HCT116 (cell line): ENCODE results near the gene WWTR1. TPM values are rescaled to one million over a fixed set of nuclear protein-coding genes. Genes with fewer than 3 reads are reported as not detected.

ENCODE experiments used
- ATAC-seq: fragments of 200-7000 bp; cut with Tn5 transposase; 2 replicates; pipeline ENCODE4 v1.9.1; 2020; ENCODE audit warnings: mild to moderate bottlenecking, moderate library complexity
- BruUV-seq: library from RNA; stranded (reverse); fragments of 400-500 nt; replicated peaks from 2 replicates; lab custom pipeline; 2021; lab: Mats Ljungman, UMichigan
- CTCF ChIA-PET: fragments of 300-600 bp; sonication (Branson Sonifier 250); formaldehyde crosslinking; loops from one replicate; lab custom pipeline; 2021; ENCODE audit warnings: antibody characterized with exemption; lab: Charles Lee
- POLR2A ChIA-PET: fragments of 300-600, 350-600 bp; sonication (Branson Sonifier 250); formaldehyde crosslinking; loops from one replicate; lab custom pipeline; 2021; ENCODE audit warnings: antibody characterized with exemption; lab: Charles Lee
- RAD21 ChIA-PET, 2 experiments: fragments of 300-600 bp; sonication (Branson Sonifier 250); formaldehyde crosslinking; loops; one replicate each; lab custom pipeline; 2023; ENCODE audit warnings: low total read pairs in 2 of 2; ENCODE audit not compliant: uncharacterized antibody in 2 of 2, unreplicated experiment in 2 of 2, low non-redundant PET in 1 of 2; lab: Charles Lee
- DNase-seq: peaks from one replicate; pipeline ENCODE4 v3.0.0-alpha.2; 2010; ENCODE audit warnings: low read depth, low spot score
- H2AFZ ChIP-seq: fragments of 200-600 bp; shearing (Covaris generic), sonication (generic); 2 replicates; pipeline ENCODE4 v1.6.1; 2017; ENCODE audit warnings: low read depth, mixed run types, mixed read lengths, antibody characterized with exemption, low read length; ENCODE audit not compliant: poor library complexity, severe bottlenecking
- H3K27ac ChIP-seq: 2 replicates; pipeline ENCODE4 v1.5.1; 2012; ENCODE audit warnings: low read depth, low read length
- H3K27me3 ChIP-seq: fragments of 200-600 bp; sonication (generic); 2 replicates; pipeline ENCODE4 v1.6.1; 2016; ENCODE audit warnings: mixed run types, low read length, mixed read lengths; ENCODE audit not compliant: insufficient read depth
- H3K36me3 ChIP-seq, 2 experiments: fragments of 200-500 bp in 1 of 2; fragments of 200-600 bp in 1 of 2; sonication (Bioruptor generic) in 1 of 2; sonication (generic) in 1 of 2; 2 replicates each; pipeline versions ENCODE4 v1.5.1 to v1.6.1; 2014 to 2016; ENCODE audit warnings: low read length in 2 of 2, inconsistent platforms in 1 of 2, mixed read lengths in 1 of 2, mixed run types in 1 of 2; ENCODE audit not compliant: insufficient read depth in 2 of 2, control insufficient read depth in 1 of 2
- H3K4me1 ChIP-seq, 2 experiments: fragments of 200-600 bp in 1 of 2; sonication (generic) in 1 of 2; 2 replicates each; pipeline versions ENCODE4 v1.5.1 to v1.6.1; 2012 to 2017; ENCODE audit warnings: low read length in 2 of 2, inconsistent platforms in 1 of 2, mild to moderate bottlenecking in 1 of 2, mixed read lengths in 1 of 2, mixed run types in 1 of 2, moderate library complexity in 1 of 2; ENCODE audit not compliant: insufficient read depth in 2 of 2, control insufficient read depth in 1 of 2
- H3K4me2 ChIP-seq: fragments of 200-600 bp; sonication (generic); 2 replicates; pipeline ENCODE4 v1.6.1; 2017; ENCODE audit warnings: mixed run types, low read length, mixed read lengths
- H3K4me3 ChIP-seq, 2 experiments: fragments of 200-600 bp in 1 of 2; sonication (generic) in 1 of 2; replicated peaks in 1 of 2; 2 replicates each; pipeline ENCODE4 v1.5.1; 2011 to 2016; ENCODE audit warnings: low read length in 2 of 2, control low read depth in 1 of 2, low read depth in 1 of 2, mild to moderate bottlenecking in 1 of 2, mixed read lengths in 1 of 2, mixed run types in 1 of 2
- H3K79me2 ChIP-seq: fragments of 200-600 bp; sonication (generic); 2 replicates; pipeline ENCODE4 v1.6.1; 2017; ENCODE audit warnings: mild to moderate bottlenecking, mixed run types, low read length, moderate library complexity, mixed read lengths; ENCODE audit not compliant: insufficient read depth
- H3K9ac ChIP-seq: fragments of 200-600 bp; sonication (generic); 2 replicates; pipeline ENCODE4 v1.6.1; 2016; ENCODE audit warnings: low read length, mixed read lengths
- H3K9me2 ChIP-seq: fragments of 200-600 bp; sonication (generic), shearing (Covaris generic); 2 replicates; pipeline ENCODE4 v1.6.1; 2017; ENCODE audit warnings: mixed run types, mild to moderate bottlenecking, moderate library complexity; ENCODE audit not compliant: insufficient read depth
- H3K9me3 ChIP-seq, 2 experiments: fragments of 200-500 bp in 1 of 2; fragments of 200-600 bp in 1 of 2; sonication (Bioruptor generic) in 1 of 2; sonication (generic) in 1 of 2; 2 replicates each; pipeline ENCODE4 v1.6.1; 2014 to 2017; ENCODE audit warnings: low read length in 2 of 2, mixed read lengths in 2 of 2, inconsistent platforms in 1 of 2, low read depth in 1 of 2, mild to moderate bottlenecking in 1 of 2, mixed run types in 1 of 2, moderate library complexity in 1 of 2; ENCODE audit not compliant: control insufficient read depth in 1 of 2, insufficient read depth in 1 of 2
- H4K20me1 ChIP-seq: fragments of 200-600 bp; sonication (generic), shearing (Covaris generic); 2 replicates; pipeline ENCODE4 v1.6.1; 2017; ENCODE audit warnings: mixed run types, mild to moderate bottlenecking, moderate library complexity; ENCODE audit not compliant: insufficient read depth
- CBX3 ChIP-seq: IDR thresholded peaks from 2 replicates; pipeline ENCODE4 v1.6.1; 2012; ENCODE audit warnings: low read depth
- CEBPB ChIP-seq: IDR thresholded peaks from 2 replicates; pipeline ENCODE4 v1.6.1; 2012; ENCODE audit warnings: low read depth
- EZH2 ChIP-seq: fragments of 200-600 bp; sonication (generic); IDR thresholded peaks from 2 replicates; pipeline ENCODE4 v1.6.1; 2017; ENCODE audit warnings: antibody characterized with exemption, mixed run types
- FOSL1 ChIP-seq: IDR thresholded peaks from 2 replicates; pipeline ENCODE4 v1.6.1; 2012; ENCODE audit warnings: low read depth
- JUND ChIP-seq: IDR thresholded peaks from 2 replicates; pipeline ENCODE4 v1.6.1; 2012
- POLR2A ChIP-seq: IDR thresholded peaks from 2 replicates; pipeline ENCODE4 v1.7.0; 2011; ENCODE audit warnings: borderline replicate concordance; ENCODE audit not compliant: insufficient read depth, insufficient read length; ENCODE audit errors: extremely low read depth
- REST ChIP-seq: IDR thresholded peaks from 2 replicates; pipeline ENCODE4 v1.6.1; 2012; ENCODE audit warnings: low read depth
- SIN3A ChIP-seq: IDR thresholded peaks from 2 replicates; pipeline ENCODE4 v1.6.1; 2012; ENCODE audit warnings: low read depth
- SP1 ChIP-seq: IDR thresholded peaks from 2 replicates; pipeline ENCODE4 v1.6.1; 2012; ENCODE audit warnings: low read depth
- TCF7L2 ChIP-seq: IDR thresholded peaks from 2 replicates; pipeline ENCODE4 v1.7.0; 2011; ENCODE audit warnings: borderline replicate concordance, inconsistent platforms; ENCODE audit not compliant: insufficient read depth, insufficient read length; ENCODE audit errors: extremely low read depth
- intact Hi-C: fragments of 100-400 bp; cut with micrococcal nuclease; formaldehyde crosslinking; loops from 2 replicates; pipeline ENCODE4 v1.10.0; 2022
- total RNA-seq: library from RNA; stranded (reverse); gene quantifications from one replicate; pipeline ENCODE4 v1.2.1, GENCODE V29; 2021; ENCODE audit not compliant: unreplicated experiment

WWTR1 gene
- total RNA-seq, 1 experiment from 2014 or later, result 46.9 TPM

GRCh38 chr3:149678351-149678950 lies 20.6 kb upstream of the WWTR1 start:
- no peaks in the 10 kb centered on the region for H4K20me1 ChIP-seq
- H3K4me3 ChIP-seq, result no peak overlapping the region
- TF ChIP-seq JUND, result peak; percentile 74
- peak; percentile 68 for TF ChIP-seq CBX3
- TF ChIP-seq SIN3A, result no peak; the same call in 1 of the 2 replicates
- peak; percentile 99 for TF ChIP-seq TCF7L2
- peak; percentile 69 for TF ChIP-seq SP1
- TF ChIP-seq FOSL1, result peak; percentile 63
- TF ChIP-seq POLR2A, result no peak
- TF ChIP-seq REST, result peak; percentile 15; the same call in 1 of the 2 replicates
- no peak for TF ChIP-seq EZH2
- TF ChIP-seq CEBPB, result 0 out of 2 replicates have a peak, but pooled peaks have one; percentile 12
- TF ChIP-seq, all 23 proteins: peak for 7
- peak; percentile 96 for ATAC-seq
- BruUV-seq, result no TSS peak
- Histone ChIP-seq H3K4me2 (peak overlapping the region; percentile 55), H3K9me3 (no peaks in the 10 kb centered on the region), H3K4me1 (peaks cover 8 to 29% of the 10 kb centered on the region in 2 experiments; a peak in 3 of 4 replicates), H2AFZ (no peak overlapping the region), H3K27me3 (no peaks in the 10 kb centered on the region), H3K9ac (no peak overlapping the region), H3K9me2 (no peaks in the 10 kb centered on the region), H3K27ac (no peak overlapping the region; the same call in 1 of the 2 replicates), H3K79me2 (no peaks in the 10 kb centered on the region), H3K36me3 (no peaks in the 10 kb centered on the region)
- ChIA-PET CTCF (no interaction called here), POLR2A (no interaction called here), RAD21 (no interaction called here)
- intact Hi-C loops, result no loop called here
- DNase-seq, result peak; percentile 86
